ENCODE measurements around the gene CELSR3. TPM values are rescaled to one million over a fixed set of nuclear protein-coding genes. Genes with fewer than 3 reads are reported as not detected.
A peak's percentile ranks its signal among the peaks of the same experiment; 100 is the strongest.

Gene CELSR3
- total RNA-seq, 1 experiment from 2014 or later, result 7.7 TPM

DNA sequence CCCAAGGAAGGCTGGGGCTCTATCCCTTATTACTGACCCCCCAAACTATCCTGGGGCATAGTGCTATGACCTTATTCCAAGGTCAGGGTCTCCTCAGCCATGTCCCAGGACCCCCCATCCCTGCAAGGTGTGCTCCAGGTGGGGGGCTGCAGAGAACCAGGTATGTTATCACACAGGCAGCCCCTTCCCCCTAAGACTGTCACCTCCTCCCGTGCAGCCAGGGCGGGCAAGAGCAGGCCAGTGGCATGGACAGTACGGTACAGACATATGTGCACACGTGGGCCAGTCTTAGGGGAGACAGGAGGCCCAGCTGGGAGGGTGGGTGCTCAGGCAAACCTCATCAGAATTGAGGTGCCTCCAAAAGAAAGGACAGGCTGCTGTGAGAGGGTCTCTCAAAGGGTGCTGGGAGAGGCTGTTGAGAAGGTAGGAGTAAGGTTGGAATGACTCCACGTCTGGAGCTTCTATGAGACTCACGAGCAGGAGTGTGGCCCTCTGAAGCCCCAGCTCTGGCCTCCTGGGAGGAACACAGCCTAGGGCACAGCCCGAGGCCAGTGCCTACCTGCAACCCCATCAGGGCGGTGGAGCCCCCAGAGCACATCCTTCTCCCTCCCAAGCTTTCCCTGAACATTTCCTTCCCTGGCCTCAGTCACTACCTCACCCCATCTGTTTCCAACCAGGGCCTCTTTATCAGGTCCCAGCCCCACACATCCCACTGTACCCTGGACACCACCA is 65.8 kb downstream of the CELSR3 start:
- intact Hi-C loops (cut with micrococcal nuclease; ENCODE audit: unreplicated experiment), result no loop called here
- ATAC-seq (no peak), DNase-seq (ENCODE audit: low read depth, low spot score) (no peak)
- ChIA-PET POLR2A (no interaction called here), CTCF (no interaction called here)
- TF ChIP-seq, protein P1, sequence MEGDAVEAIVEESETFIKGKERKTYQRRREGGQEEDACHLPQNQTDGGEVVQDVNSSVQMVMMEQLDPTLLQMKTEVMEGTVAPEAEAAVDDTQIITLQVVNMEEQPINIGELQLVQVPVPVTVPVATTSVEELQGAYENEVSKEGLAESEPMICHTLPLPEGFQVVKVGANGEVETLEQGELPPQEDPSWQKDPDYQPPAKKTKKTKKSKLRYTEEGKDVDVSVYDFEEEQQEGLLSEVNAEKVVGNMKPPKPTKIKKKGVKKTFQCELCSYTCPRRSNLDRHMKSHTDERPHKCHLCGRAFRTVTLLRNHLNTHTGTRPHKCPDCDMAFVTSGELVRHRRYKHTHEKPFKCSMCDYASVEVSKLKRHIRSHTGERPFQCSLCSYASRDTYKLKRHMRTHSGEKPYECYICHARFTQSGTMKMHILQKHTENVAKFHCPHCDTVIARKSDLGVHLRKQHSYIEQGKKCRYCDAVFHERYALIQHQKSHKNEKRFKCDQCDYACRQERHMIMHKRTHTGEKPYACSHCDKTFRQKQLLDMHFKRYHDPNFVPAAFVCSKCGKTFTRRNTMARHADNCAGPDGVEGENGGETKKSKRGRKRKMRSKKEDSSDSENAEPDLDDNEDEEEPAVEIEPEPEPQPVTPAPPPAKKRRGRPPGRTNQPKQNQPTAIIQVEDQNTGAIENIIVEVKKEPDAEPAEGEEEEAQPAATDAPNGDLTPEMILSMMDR (IDR thresholded peaks at IDR 0.05), result no peak
- Histone ChIP-seq H3K4me3 (ENCODE audit: low read depth in 2 of 2, low read length in 2 of 2) (no peak overlapping the region), H3K27me3 (ENCODE audit: control insufficient read depth, insufficient read depth, low read length) (no peaks in the 10 kb centered on the region), H3K9me3 (ENCODE audit: control insufficient read depth, insufficient read depth, low read depth, low read length) (no peaks in the 10 kb centered on the region), H3K4me1 (ENCODE audit: control insufficient read depth, insufficient read depth, low read length) (peaks cover 34% of the 10 kb centered on the region), H3K27ac (ENCODE audit: low read length) (no peak overlapping the region), H3K36me3 (ENCODE audit: control insufficient read depth, insufficient read depth, low read length) (no peaks in the 10 kb centered on the region)
- in situ Hi-C loops (cut with HindIII; ENCODE audit: low pct_unique_long_range_greater_than_20kb, low sequenced_read_pairs), result no loop called here
- no TSS peak for BruUV-seq (replicated peaks)

DNA sequence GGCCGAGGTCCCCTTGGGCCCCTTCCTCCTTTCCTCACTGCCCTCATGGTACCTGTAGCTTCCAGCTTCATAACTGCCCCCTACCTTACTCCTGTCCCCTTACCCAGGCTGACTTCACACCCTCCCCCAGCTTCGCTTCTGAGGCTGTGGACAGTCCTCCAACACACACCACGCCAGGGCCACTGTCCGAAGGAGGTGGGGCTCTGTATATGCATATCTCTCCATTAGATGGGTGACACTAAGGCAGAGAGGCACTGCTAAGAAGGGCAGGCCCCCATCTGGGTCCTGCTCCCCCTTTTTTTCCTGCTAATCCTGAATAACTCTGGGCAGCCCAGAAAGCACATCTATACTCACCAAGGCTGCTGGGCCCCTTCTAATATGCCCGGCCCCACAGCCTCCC is 66.5 kb downstream of the CELSR3 start:
- intact Hi-C loops (cut with micrococcal nuclease; ENCODE audit: unreplicated experiment), result no loop called here
- peaks cover 34% of the 10 kb centered on the region for H3K4me1 ChIP-seq (ENCODE audit: control insufficient read depth, insufficient read depth, low read length)
- peak overlapping the region; percentile 54 for H3K27ac ChIP-seq (ENCODE audit: low read length)
- no peak for DNase-seq (ENCODE audit: low read depth, low spot score)
- H3K36me3 ChIP-seq (ENCODE audit: control insufficient read depth, insufficient read depth, low read length), result no peaks in the 10 kb centered on the region
- ChIA-PET CTCF (no interaction called here), POLR2A (no interaction called here)
- H3K27me3 ChIP-seq (ENCODE audit: control insufficient read depth, insufficient read depth, low read length), result no peaks in the 10 kb centered on the region
- ATAC-seq, result peak; percentile 28
- no peaks in the 10 kb centered on the region for H3K9me3 ChIP-seq (ENCODE audit: control insufficient read depth, insufficient read depth, low read depth, low read length)
- H3K4me3 ChIP-seq (ENCODE audit: low read depth in 2 of 2, low read length in 2 of 2), result no peak overlapping the region
- no TSS peak for BruUV-seq (replicated peaks)
- in situ Hi-C loops (cut with HindIII; ENCODE audit: low pct_unique_long_range_greater_than_20kb, low sequenced_read_pairs), result no loop called here
- TF ChIP-seq TCF7L2 (IDR thresholded peaks at IDR 0.05; ENCODE audit: low read depth, low read length) (no peak), POLR2AphosphoS5 (IDR thresholded peaks at IDR 0.05; ENCODE audit: low read depth, low read length) (no peak), SIN3A (IDR thresholded peaks at IDR 0.05; ENCODE audit: borderline replicate concordance, insufficient read depth, low read depth, low read length) (no peak)
- TF ChIP-seq, protein P2, sequence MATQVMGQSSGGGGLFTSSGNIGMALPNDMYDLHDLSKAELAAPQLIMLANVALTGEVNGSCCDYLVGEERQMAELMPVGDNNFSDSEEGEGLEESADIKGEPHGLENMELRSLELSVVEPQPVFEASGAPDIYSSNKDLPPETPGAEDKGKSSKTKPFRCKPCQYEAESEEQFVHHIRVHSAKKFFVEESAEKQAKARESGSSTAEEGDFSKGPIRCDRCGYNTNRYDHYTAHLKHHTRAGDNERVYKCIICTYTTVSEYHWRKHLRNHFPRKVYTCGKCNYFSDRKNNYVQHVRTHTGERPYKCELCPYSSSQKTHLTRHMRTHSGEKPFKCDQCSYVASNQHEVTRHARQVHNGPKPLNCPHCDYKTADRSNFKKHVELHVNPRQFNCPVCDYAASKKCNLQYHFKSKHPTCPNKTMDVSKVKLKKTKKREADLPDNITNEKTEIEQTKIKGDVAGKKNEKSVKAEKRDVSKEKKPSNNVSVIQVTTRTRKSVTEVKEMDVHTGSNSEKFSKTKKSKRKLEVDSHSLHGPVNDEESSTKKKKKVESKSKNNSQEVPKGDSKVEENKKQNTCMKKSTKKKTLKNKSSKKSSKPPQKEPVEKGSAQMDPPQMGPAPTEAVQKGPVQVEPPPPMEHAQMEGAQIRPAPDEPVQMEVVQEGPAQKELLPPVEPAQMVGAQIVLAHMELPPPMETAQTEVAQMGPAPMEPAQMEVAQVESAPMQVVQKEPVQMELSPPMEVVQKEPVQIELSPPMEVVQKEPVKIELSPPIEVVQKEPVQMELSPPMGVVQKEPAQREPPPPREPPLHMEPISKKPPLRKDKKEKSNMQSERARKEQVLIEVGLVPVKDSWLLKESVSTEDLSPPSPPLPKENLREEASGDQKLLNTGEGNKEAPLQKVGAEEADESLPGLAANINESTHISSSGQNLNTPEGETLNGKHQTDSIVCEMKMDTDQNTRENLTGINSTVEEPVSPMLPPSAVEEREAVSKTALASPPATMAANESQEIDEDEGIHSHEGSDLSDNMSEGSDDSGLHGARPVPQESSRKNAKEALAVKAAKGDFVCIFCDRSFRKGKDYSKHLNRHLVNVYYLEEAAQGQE (IDR thresholded peaks at IDR 0.05; ENCODE audit: insufficient read depth in 1 of 2, low read depth in 2 of 2, low read length in 1 of 2), result no peak
- TF ChIP-seq, protein P1 (IDR thresholded peaks at IDR 0.05), result no peak
